Body of pancreas (tissue), 4 donors: ENCODE measurements around the gene VAV2. TPM values are rescaled to one million over a fixed set of nuclear protein-coding genes. Genes with fewer than 3 reads are reported as not detected.
A peak's percentile ranks its signal among the peaks of the same experiment; 100 is the strongest.

ENCODE experiments used
- ATAC-seq: fragments of 150-250 bp; one replicate; pipeline ENCODE4 v1.9.1; 2016
- DNase-seq, 4 donors: peaks; one replicate each; pipeline ENCODE4 v3.0.0-alpha.2; 2019
- H3K27ac ChIP-seq, 4 donors: fragments of 200-600 bp; sonication (generic); 1 replicate in 3 of 4; 2 replicates in 1 of 4; pipeline versions ENCODE4 v1.5.1 to v1.6.1; 2016 to 2019; ENCODE audit warnings: mild to moderate bottlenecking in 1 of 4, mixed read lengths in 1 of 4, moderate library complexity in 1 of 4
- H3K27me3 ChIP-seq, 2 donors: fragments of 200-600 bp; sonication (generic); one replicate each; pipeline ENCODE4 v1.6.0; 2016; ENCODE audit warnings: mild to moderate bottlenecking in 1 of 2
- H3K36me3 ChIP-seq, 2 donors: fragments of 200-600 bp; sonication (generic); replicated peaks in 1 of 2; 2 replicates each; pipeline ENCODE4 v1.5.1; 2016; ENCODE audit warnings: low read depth in 2 of 2; ENCODE audit not compliant: insufficient read depth in 1 of 2
- H3K4me1 ChIP-seq: fragments of 200-600 bp; sonication (generic); one replicate; pipeline ENCODE4 v1.6.0; 2016
- H3K4me3 ChIP-seq, 2 donors: fragments of 200-600 bp; sonication (generic); 1 replicate in 1 of 2; 2 replicates in 1 of 2; pipeline ENCODE4 v1.5.1; 2016 to 2019
- H3K9me3 ChIP-seq, 3 donors: fragments of 200-600 bp; sonication (generic); 1 replicate in 2 of 3; 2 replicates in 1 of 3; pipeline ENCODE4 v1.5.1; 2016
- POLR2A ChIP-seq, 3 donors: fragments of 450-650 bp; IDR thresholded peaks; one replicate each; pipeline ENCODE4 v1.6.1; 2016; ENCODE audit warnings: antibody characterized with exemption in 3 of 3, mild to moderate bottlenecking in 2 of 3
- WGBS, 2 donors: methylation state at CpG; one replicate each; pipeline ENCODE4 v1.1.5; 2017; 5-methylcytosine and 5-hydroxymethylcytosine counted together
- intact Hi-C: fragments of 100-400 bp; cut with DNase I; formaldehyde crosslinking; loops from one replicate; pipeline ENCODE4 v1.15.1; 2023
- total RNA-seq, 2 donors: library from RNA; depleted of rRNA; stranded (reverse); fragments of >200 nt; gene quantifications; one replicate each; pipeline ENCODE4 v1.1.0, GENCODE V29; 2016
- TF ChIP-seq, protein P1 (sequence below), 7 experiments: fragments of 450-650 bp in 4 of 7; fragments of 200-600 bp in 3 of 7; sonication (generic) in 3 of 7; IDR thresholded peaks; one replicate each; pipeline ENCODE4 v1.5.1; 2016 to 2019; ENCODE audit warnings: antibody characterized with exemption in 7 of 7

VAV2 gene
- total RNA-seq, 2 donors from 2014 or later: 31.6 to 32.3 TPM

DNA sequence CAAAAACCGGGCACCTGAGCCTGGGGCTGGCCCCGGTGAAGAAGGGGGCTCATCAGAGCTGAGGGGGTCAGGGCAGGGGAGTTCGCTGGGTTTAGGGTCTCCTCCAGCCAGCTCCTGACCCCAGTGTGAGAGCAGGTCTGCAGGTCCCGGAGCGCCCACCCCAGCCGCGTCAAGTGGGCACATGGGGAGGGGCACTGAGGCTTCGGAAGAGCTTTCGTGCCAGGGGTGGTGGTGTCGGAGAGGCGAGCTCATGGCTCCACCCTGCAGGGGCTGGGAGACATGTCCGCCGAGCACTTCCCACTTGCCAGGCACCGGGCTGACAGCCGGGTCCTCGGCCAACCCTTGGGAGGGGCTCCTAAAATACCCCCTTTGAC lies 13.2 kb downstream of the VAV2 start:
- no peaks in the 10 kb centered on the region for H3K9me3 ChIP-seq
- no peak for DNase-seq
- peaks cover 87% of the 10 kb centered on the region for H3K4me1 ChIP-seq
- peak overlapping the region; percentile 84 to 93 (median 86) for H3K27ac ChIP-seq
- H3K4me3 ChIP-seq: no peak overlapping the region
- intact Hi-C loops: no loop called here
- TF ChIP-seq POLR2A (IDR thresholded peaks at IDR 0.05): no peak
- TF ChIP-seq, protein P1, sequence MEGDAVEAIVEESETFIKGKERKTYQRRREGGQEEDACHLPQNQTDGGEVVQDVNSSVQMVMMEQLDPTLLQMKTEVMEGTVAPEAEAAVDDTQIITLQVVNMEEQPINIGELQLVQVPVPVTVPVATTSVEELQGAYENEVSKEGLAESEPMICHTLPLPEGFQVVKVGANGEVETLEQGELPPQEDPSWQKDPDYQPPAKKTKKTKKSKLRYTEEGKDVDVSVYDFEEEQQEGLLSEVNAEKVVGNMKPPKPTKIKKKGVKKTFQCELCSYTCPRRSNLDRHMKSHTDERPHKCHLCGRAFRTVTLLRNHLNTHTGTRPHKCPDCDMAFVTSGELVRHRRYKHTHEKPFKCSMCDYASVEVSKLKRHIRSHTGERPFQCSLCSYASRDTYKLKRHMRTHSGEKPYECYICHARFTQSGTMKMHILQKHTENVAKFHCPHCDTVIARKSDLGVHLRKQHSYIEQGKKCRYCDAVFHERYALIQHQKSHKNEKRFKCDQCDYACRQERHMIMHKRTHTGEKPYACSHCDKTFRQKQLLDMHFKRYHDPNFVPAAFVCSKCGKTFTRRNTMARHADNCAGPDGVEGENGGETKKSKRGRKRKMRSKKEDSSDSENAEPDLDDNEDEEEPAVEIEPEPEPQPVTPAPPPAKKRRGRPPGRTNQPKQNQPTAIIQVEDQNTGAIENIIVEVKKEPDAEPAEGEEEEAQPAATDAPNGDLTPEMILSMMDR (IDR thresholded peaks at IDR 0.05): no peak
- no peak for ATAC-seq
- no peaks in the 10 kb centered on the region for H3K36me3 ChIP-seq
- no peaks in the 10 kb centered on the region for H3K27me3 ChIP-seq
- 47% methylated on average over 16 of the region's 16 CpGs; no CpG with 5 or more reads in 1 of the 2 donors for WGBS, 2 donors

DNA sequence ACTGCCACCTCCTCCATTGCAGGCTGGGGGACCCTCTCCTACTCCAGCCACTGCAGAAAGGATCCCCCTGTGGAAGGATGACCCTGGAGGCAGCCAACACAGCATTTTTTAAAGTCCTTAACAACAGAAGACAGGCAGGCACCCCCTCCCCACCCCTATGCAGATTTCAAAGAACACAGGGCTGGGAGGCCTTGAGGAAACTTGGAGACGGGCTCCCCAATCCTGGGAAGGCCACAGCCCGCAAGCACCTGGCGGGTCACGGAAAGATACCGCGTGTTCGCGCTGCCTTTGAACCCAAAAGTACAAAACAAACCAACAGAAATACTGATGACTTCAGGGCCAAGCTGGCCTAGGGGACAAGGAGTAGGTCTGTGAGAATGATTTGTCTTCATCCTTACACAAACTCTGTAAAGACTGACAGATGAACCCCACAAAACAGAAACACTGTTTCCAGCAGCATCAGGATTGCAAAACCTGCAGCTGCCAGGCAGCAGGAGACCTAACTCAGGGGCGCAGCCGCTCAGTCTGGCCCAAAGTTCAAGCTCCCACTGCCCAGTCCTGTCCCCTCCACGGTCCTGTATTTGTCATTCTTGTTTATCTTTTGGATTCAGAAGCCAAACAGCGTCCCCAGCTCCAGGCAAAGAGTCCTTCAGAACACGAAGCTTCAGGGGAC lies 13.8 kb downstream of the VAV2 start:
- TF ChIP-seq POLR2A (IDR thresholded peaks at IDR 0.05): peak in 2 of 3 donors; percentile 35 to 67
- TF ChIP-seq, protein P1 (IDR thresholded peaks at IDR 0.05): no peak
- WGBS, 2 donors: 37 to 58% methylated on average over 12 to 13 of the region's 13 CpGs
- Histone ChIP-seq H3K4me1 (peaks cover 92% of the 10 kb centered on the region), H3K9me3 (no peaks in the 10 kb centered on the region), H3K4me3 (no peak overlapping the region), H3K27me3 (no peaks in the 10 kb centered on the region), H3K27ac (peak overlapping the region; percentile 84 to 93 (median 86)), H3K36me3 (no peaks in the 10 kb centered on the region)
- ATAC-seq (peak; percentile 49), DNase-seq (peak; percentile 80 to 89 (median 88))
- intact Hi-C loops: no loop called here

DNA sequence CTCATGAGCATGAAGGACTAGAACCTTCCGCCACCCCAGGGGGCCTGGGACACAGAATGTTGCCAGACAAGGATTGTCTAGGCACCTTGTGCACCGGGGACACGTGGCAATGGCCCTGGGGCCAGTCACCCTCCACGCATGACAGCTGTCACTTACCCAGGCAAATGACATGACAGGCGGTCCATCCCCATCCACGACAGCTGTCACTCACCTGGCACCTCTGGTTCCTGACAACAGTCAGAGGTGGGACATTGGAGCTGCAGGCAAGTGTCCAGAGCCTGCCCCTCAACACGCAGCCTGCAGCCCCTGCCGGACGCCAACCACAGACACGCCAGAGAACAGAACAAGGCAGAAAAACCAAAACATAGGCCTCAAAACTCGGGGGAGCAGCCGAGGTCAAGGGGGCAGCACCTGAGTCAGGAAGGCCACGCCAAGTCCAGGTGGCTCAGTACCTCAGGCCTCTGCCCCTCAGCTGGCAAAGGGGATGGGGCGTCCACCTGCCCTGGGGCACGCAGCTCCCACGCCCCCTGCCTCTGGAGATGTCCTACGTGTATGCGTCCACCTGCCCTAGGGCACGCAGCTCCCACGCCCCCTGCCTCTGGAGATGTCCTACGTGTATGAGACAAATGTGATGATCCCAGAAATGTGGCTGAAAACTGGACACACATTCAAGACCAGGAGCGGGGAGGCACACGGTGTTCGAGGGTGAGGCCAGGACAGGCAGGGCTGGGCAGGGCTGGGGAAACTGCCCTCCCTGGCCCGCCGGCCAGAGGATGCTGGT lies 14.5 kb downstream of the VAV2 start:
- peaks cover 100% of the 10 kb centered on the region for H3K4me1 ChIP-seq
- no peaks in the 10 kb centered on the region for H3K27me3 ChIP-seq
- no peaks in the 10 kb centered on the region for H3K9me3 ChIP-seq
- TF ChIP-seq POLR2A (IDR thresholded peaks at IDR 0.05): no peak
- TF ChIP-seq, protein P1 (IDR thresholded peaks at IDR 0.05): no peak
- H3K27ac ChIP-seq: peak overlapping the region; percentile 84 to 93 (median 86)
- ATAC-seq (peak; percentile 7), DNase-seq (peak in 3 of 4 donors; percentile 7 to 59 (median 15))
- WGBS, 2 donors: 65 to 82% methylated on average over 10 to 24 of the region's 26 CpGs
- H3K4me3 ChIP-seq: no peak overlapping the region
- intact Hi-C loops: no loop called here
- H3K36me3 ChIP-seq: no peaks in the 10 kb centered on the region

DNA sequence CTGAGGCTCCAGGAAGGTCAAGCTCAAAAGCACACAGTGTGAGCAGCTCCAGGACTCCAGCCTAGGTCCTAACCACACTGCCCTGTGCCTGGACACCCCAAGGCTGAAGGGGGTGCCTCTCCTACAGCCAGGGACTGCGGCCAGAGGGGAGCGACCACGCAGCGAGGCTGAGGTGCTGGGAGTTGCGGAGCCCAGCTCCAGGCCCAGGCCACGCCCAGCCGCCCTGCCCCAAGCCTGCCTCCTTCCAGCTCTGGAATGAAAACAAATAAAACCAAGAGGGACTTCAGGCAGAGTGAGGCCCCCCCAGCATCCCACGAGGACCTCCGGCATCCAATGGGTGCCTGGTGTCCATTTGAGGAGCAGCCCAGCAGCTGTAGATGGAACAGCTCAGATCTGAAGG lies 15.2 kb downstream of the VAV2 start:
- peaks cover 100% of the 10 kb centered on the region for H3K4me1 ChIP-seq
- 66 to 71% methylated on average over 2 to 9 of the region's 9 CpGs for WGBS, 2 donors
- DNase-seq: peak in 1 of 4 donors; percentile 35
- H3K27ac ChIP-seq: peak overlapping the region; percentile 84 to 93 (median 86)
- TF ChIP-seq POLR2A (IDR thresholded peaks at IDR 0.05): no peak
- TF ChIP-seq, protein P1 (IDR thresholded peaks at IDR 0.05): no peak
- no peaks in the 10 kb centered on the region for H3K9me3 ChIP-seq
- no peaks in the 10 kb centered on the region for H3K36me3 ChIP-seq
- H3K4me3 ChIP-seq: no peak overlapping the region
- H3K27me3 ChIP-seq: no peaks in the 10 kb centered on the region
- intact Hi-C loops: no loop called here
- no peak for ATAC-seq
